Astrocyte (in vitro differentiated cells and primary cell): Measurements from ENCODE around the gene FKBP11. TPM values are rescaled to one million over a fixed set of nuclear protein-coding genes. Genes with fewer than 3 reads are reported as not detected.

Experiments
- DNase-seq: peaks from one replicate; pipeline ENCODE4 v3.0.0-alpha.2; 2010; ENCODE audit warnings: low read depth
- FAIRE-seq: peaks from 2 replicates; lab custom pipeline; 2011; peaks lifted over from hg19 to GRCh38; lab: Jason Lieb, UNC
- H2AFZ ChIP-seq: 2 replicates; pipeline ENCODE4 v1.6.0; 2012; ENCODE audit warnings: low read depth, low read length, inconsistent platforms
- H3K27ac ChIP-seq: 2 replicates; pipeline ENCODE4 v1.5.1; 2011; ENCODE audit warnings: low read depth, low read length, inconsistent platforms
- H3K27me3 ChIP-seq: 2 replicates; pipeline ENCODE4 v1.6.0; 2011; ENCODE audit warnings: low read length, inconsistent platforms; ENCODE audit not compliant: insufficient read depth
- H3K36me3 ChIP-seq: 2 replicates; pipeline ENCODE4 v1.5.1; 2011; ENCODE audit warnings: low read length, inconsistent platforms; ENCODE audit not compliant: insufficient read depth
- H3K4me1 ChIP-seq: 2 replicates; pipeline ENCODE4 v1.5.1; 2011; ENCODE audit warnings: low read length, inconsistent platforms; ENCODE audit not compliant: insufficient read depth
- H3K4me2 ChIP-seq: 2 replicates; pipeline ENCODE4 v1.6.0; 2012; ENCODE audit warnings: low read length, inconsistent platforms
- H3K4me3 ChIP-seq: 2 replicates; pipeline ENCODE4 v1.5.1; 2011; ENCODE audit warnings: low read depth, mild to moderate bottlenecking, low read length, inconsistent platforms; ENCODE audit not compliant: insufficient read depth
- H3K79me2 ChIP-seq: 2 replicates; pipeline ENCODE4 v1.6.0; 2012; ENCODE audit warnings: mild to moderate bottlenecking, low read length, inconsistent platforms; ENCODE audit not compliant: insufficient read depth
- H3K9ac ChIP-seq: 2 replicates; pipeline ENCODE4 v1.6.0; 2012; ENCODE audit warnings: mild to moderate bottlenecking, low read length, inconsistent platforms
- H3K9me3 ChIP-seq: 2 replicates; pipeline ENCODE4 v1.5.1; 2012; ENCODE audit warnings: low read depth, mild to moderate bottlenecking, low read length, inconsistent platforms; ENCODE audit not compliant: insufficient read depth
- H4K20me1 ChIP-seq: 2 replicates; pipeline ENCODE4 v1.6.0; 2012; ENCODE audit warnings: low read length, inconsistent platforms; ENCODE audit not compliant: insufficient read depth
- H3K27ac Mint-ChIP-seq: one replicate; pipeline ENCODE4 v1.8.0; 2021; ENCODE audit warnings: mild to moderate bottlenecking, mixed read lengths; ENCODE audit not compliant: unreplicated experiment
- H3K27me3 Mint-ChIP-seq: one replicate; pipeline ENCODE4 v1.8.0; 2021; ENCODE audit warnings: low read depth, mixed read lengths; ENCODE audit not compliant: unreplicated experiment
- H3K36me3 Mint-ChIP-seq: one replicate; pipeline ENCODE4 v1.8.0; 2021; ENCODE audit warnings: low read depth, mixed read lengths; ENCODE audit not compliant: unreplicated experiment
- H3K4me1 Mint-ChIP-seq: one replicate; pipeline ENCODE4 v1.8.0; 2021; ENCODE audit warnings: low read depth, mixed read lengths; ENCODE audit not compliant: unreplicated experiment
- H3K4me3 Mint-ChIP-seq: one replicate; pipeline ENCODE4 v1.8.0; 2021; ENCODE audit warnings: mild to moderate bottlenecking, moderate library complexity, mixed read lengths; ENCODE audit not compliant: unreplicated experiment
- H3K9me3 Mint-ChIP-seq: one replicate; pipeline ENCODE4 v1.8.0; 2021; ENCODE audit warnings: mild to moderate bottlenecking, mixed read lengths; ENCODE audit not compliant: unreplicated experiment
- EZH2 ChIP-seq: IDR thresholded peaks from 2 replicates; pipeline ENCODE4 v1.6.1; 2012; ENCODE audit warnings: mild to moderate bottlenecking, low read length, inconsistent platforms; ENCODE audit not compliant: insufficient read depth
- total RNA-seq: library from RNA; stranded (reverse); gene quantifications from 2 replicates; pipeline ENCODE4 v1.2.1, GENCODE V29; 2021
- TF ChIP-seq, protein P1 (sequence below): IDR thresholded peaks from 2 replicates; pipeline ENCODE4 v1.5.1; 2011; ENCODE audit warnings: low read depth, mild to moderate bottlenecking, inconsistent platforms, low read length, moderate library complexity; ENCODE audit not compliant: insufficient read depth

FKBP11 gene
- total RNA-seq, 1 donor from 2014 or later, result 51.2 TPM

DNA sequence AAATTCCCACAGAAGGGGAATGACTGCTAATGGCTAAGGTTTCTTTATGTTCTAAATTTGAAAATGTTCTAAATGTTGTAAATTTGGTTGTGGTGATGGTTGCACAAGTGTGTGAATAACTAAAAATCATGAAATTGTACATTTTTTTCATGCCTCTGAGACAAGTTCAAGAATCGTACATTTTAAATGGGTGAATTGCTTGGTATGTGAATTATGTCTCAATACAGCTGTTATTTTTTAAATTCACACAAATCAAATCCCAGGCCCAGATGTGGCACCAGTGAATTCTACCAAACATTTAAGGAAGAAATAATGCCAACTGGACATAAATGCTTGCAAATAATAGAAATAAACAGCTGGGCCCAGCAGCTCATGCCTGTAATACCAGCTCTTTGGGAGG is 31.0 kb downstream of the FKBP11 start:
- H2AFZ ChIP-seq, result no peak overlapping the region
- no peak overlapping the region for H3K4me3 ChIP-seq
- TF ChIP-seq EZH2, result no peak
- TF ChIP-seq, protein P1, sequence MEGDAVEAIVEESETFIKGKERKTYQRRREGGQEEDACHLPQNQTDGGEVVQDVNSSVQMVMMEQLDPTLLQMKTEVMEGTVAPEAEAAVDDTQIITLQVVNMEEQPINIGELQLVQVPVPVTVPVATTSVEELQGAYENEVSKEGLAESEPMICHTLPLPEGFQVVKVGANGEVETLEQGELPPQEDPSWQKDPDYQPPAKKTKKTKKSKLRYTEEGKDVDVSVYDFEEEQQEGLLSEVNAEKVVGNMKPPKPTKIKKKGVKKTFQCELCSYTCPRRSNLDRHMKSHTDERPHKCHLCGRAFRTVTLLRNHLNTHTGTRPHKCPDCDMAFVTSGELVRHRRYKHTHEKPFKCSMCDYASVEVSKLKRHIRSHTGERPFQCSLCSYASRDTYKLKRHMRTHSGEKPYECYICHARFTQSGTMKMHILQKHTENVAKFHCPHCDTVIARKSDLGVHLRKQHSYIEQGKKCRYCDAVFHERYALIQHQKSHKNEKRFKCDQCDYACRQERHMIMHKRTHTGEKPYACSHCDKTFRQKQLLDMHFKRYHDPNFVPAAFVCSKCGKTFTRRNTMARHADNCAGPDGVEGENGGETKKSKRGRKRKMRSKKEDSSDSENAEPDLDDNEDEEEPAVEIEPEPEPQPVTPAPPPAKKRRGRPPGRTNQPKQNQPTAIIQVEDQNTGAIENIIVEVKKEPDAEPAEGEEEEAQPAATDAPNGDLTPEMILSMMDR, result no peak
- H3K4me3 Mint-ChIP-seq, result no peak overlapping the region
- H3K9me3 ChIP-seq, result no peaks in the 10 kb centered on the region
- H3K4me1 Mint-ChIP-seq, result peaks cover 4% of the 10 kb centered on the region
- H3K79me2 ChIP-seq, result no peaks in the 10 kb centered on the region
- FAIRE-seq (no peak), DNase-seq (no peak)
- no peak overlapping the region for H3K4me2 ChIP-seq
- H3K36me3 Mint-ChIP-seq, result no peaks in the 10 kb centered on the region
- peaks cover 21% of the 10 kb centered on the region for H3K27me3 Mint-ChIP-seq
- no peak overlapping the region for H3K9ac ChIP-seq
- H3K36me3 ChIP-seq, result no peaks in the 10 kb centered on the region
- no peaks in the 10 kb centered on the region for H3K9me3 Mint-ChIP-seq
- peaks cover 3% of the 10 kb centered on the region for H3K4me1 ChIP-seq
- no peaks in the 10 kb centered on the region for H4K20me1 ChIP-seq
- H3K27ac ChIP-seq, result no peak overlapping the region
- H3K27ac Mint-ChIP-seq, result no peak overlapping the region
- H3K27me3 ChIP-seq, result peaks cover 13% of the 10 kb centered on the region

DNA sequence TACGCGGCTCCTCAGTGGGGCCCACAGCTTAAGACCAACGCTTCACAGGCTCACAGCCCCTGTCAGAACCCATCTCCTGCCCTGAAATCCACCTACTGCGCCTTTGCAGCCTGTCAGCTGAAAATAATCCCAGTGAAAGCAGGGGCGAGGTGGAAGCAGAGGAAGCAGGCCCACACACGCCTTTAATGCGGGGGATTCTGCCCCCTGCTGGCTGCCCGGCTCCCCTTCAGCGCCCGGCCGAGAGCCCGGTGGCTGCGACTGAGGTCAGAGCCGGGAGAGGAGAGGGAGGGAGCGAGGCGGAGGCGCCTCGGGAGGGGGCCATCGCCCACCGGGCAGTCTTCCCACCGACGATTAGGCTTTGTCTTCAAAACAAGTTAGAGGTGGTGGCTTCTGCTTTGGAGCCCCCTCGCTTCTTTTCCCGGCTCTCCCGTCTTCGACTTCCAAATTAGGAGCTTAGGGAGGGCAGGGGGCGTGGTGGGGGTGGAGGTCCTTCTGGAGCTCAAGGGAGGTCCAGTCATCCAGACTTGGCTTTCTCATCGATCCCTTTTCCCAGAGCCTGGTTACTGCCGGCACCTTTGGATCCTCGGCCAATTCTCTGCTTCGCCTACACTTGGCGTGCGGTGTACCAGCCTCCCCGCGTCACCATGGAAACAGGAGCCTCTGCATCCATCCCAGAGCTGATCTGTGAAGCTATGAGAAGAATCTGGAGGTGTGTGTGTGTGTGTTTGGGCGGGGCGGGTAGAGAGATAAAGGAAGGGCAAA is 34.5 kb downstream of the FKBP11 start:
- Histone ChIP-seq H3K4me1 (peaks cover 3% of the 10 kb centered on the region), H3K79me2 (no peaks in the 10 kb centered on the region), H4K20me1 (no peaks in the 10 kb centered on the region), H3K4me2 (peak overlapping the region; percentile 84), H3K9me3 (no peaks in the 10 kb centered on the region), H3K9ac (peak overlapping the region; percentile 58), H3K36me3 (no peaks in the 10 kb centered on the region), H2AFZ (peak overlapping the region; percentile 91), H3K27ac (no peak overlapping the region), H3K27me3 (peaks cover 13% of the 10 kb centered on the region), H3K4me3 (peak overlapping the region; percentile 8)
- no peak overlapping the region for H3K27ac Mint-ChIP-seq
- peak; percentile 31 for DNase-seq
- H3K9me3 Mint-ChIP-seq, result peaks cover 2% of the 10 kb centered on the region
- H3K36me3 Mint-ChIP-seq, result no peaks in the 10 kb centered on the region
- H3K4me1 Mint-ChIP-seq, result peaks cover 6% of the 10 kb centered on the region
- peak overlapping the region; percentile 54 for H3K4me3 Mint-ChIP-seq
- FAIRE-seq, result no peak
- H3K27me3 Mint-ChIP-seq, result peaks cover 17% of the 10 kb centered on the region
- TF ChIP-seq, protein P1, result peak; percentile 75
- peak; percentile 31 for TF ChIP-seq EZH2

DNA sequence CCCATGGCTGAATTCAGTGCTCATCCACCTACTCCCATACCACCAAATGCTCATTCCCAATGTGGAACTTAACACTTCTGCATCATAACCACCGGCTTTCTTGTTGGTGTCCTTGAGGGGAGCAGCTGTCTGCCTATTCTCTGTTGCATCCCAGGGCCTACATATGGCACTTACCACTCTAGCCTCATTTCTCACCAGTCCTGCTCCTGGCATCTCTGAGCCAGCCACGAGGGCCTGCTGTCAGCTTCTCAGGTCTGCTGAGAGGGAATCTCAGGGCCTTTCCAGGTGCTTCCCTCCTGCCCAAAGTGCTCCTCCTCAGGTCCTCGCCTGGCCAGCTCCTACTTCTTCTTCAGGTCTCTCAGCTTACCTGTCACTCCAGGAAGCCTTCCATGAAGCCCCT is 35.6 kb downstream of the FKBP11 start:
- no peak overlapping the region for H3K4me3 Mint-ChIP-seq
- no peaks in the 10 kb centered on the region for H4K20me1 ChIP-seq
- peaks cover 3% of the 10 kb centered on the region for H3K4me1 ChIP-seq
- H3K79me2 ChIP-seq, result no peaks in the 10 kb centered on the region
- H3K27ac ChIP-seq, result no peak overlapping the region
- DNase-seq (no peak), FAIRE-seq (no peak)
- H3K36me3 Mint-ChIP-seq, result no peaks in the 10 kb centered on the region
- no peaks in the 10 kb centered on the region for H3K36me3 ChIP-seq
- TF ChIP-seq EZH2, result no peak
- H3K27me3 Mint-ChIP-seq, result peaks cover 17% of the 10 kb centered on the region
- H3K9ac ChIP-seq, result no peak overlapping the region
- no peak overlapping the region for H2AFZ ChIP-seq
- peaks cover 6% of the 10 kb centered on the region for H3K4me1 Mint-ChIP-seq
- H3K9me3 ChIP-seq, result no peaks in the 10 kb centered on the region
- peaks cover 2% of the 10 kb centered on the region for H3K9me3 Mint-ChIP-seq
- peak overlapping the region; percentile 3 for H3K27ac Mint-ChIP-seq
- no peak overlapping the region for H3K4me2 ChIP-seq
- no peak overlapping the region for H3K4me3 ChIP-seq
- H3K27me3 ChIP-seq, result peaks cover 13% of the 10 kb centered on the region
